KMS-11 (cell line): ENCODE measurements around the gene PRKCZ.

Source experiments
- H2AFZ ChIP-seq: fragments of 200-600 bp; sonication (generic); 2 replicates; pipeline ENCODE4 v1.6.1; 2016; ENCODE audit warnings: antibody characterized with exemption, mixed run types, low read depth
- H3K27ac ChIP-seq: fragments of 200-600 bp; sonication (generic); 2 replicates; pipeline ENCODE4 v1.6.1; 2016; ENCODE audit warnings: mild to moderate bottlenecking, mixed run types
- H3K27me3 ChIP-seq: fragments of 200-600 bp; sonication (generic); 2 replicates; pipeline ENCODE4 v1.6.1; 2017; ENCODE audit warnings: mild to moderate bottlenecking, low read depth, mixed run types, moderate library complexity; ENCODE audit not compliant: insufficient read depth
- H3K36me3 ChIP-seq: fragments of 200-600 bp; sonication (generic); 2 replicates; pipeline ENCODE4 v1.6.1; 2017; ENCODE audit warnings: mild to moderate bottlenecking, mixed run types; ENCODE audit not compliant: insufficient read depth
- H3K4me1 ChIP-seq: fragments of 200-600 bp; sonication (generic); 2 replicates; pipeline ENCODE4 v1.6.1; 2016; ENCODE audit warnings: mild to moderate bottlenecking, low read depth, mixed run types; ENCODE audit not compliant: poor library complexity, severe bottlenecking
- H3K4me2 ChIP-seq: fragments of 200-600 bp; sonication (generic); 2 replicates; pipeline ENCODE4 v1.7.0; 2016; ENCODE audit warnings: mild to moderate bottlenecking, mixed run types
- H3K4me3 ChIP-seq: fragments of 200-600 bp; sonication (generic); IDR thresholded peaks from 2 replicates; pipeline ENCODE4 v1.6.1; 2017; ENCODE audit warnings: low read depth, low read length, mixed read lengths; ENCODE audit not compliant: insufficient read depth
- H3K79me2 ChIP-seq: fragments of 200-600 bp; sonication (generic); 2 replicates; pipeline ENCODE4 v1.6.1; 2016; ENCODE audit warnings: low read depth, mixed run types; ENCODE audit not compliant: insufficient read depth
- H3K9ac ChIP-seq: fragments of 200-600 bp; sonication (generic); 2 replicates; pipeline ENCODE4 v1.6.1; 2016; ENCODE audit warnings: mild to moderate bottlenecking, mixed run types
- H4K20me1 ChIP-seq: fragments of 200-600 bp; sonication (generic); 2 replicates; pipeline ENCODE4 v1.6.1; 2016; ENCODE audit warnings: mild to moderate bottlenecking, mixed run types; ENCODE audit not compliant: insufficient read depth
- TF ChIP-seq, protein P1 (sequence below): fragments of 200-600 bp; sonication (generic); conservative IDR thresholded peaks from 2 replicates; pipeline ENCODE4 v1.6.1; 2017; ENCODE audit warnings: low read depth, mild to moderate bottlenecking, antibody characterized with exemption, low read length, moderate library complexity, mixed read lengths

Gene PRKCZ

GRCh38 chr1:2106659-2107405 lies 56.6 kb downstream of the PRKCZ start:
- no peak overlapping the region for H3K9ac ChIP-seq
- no peaks in the 10 kb centered on the region for H3K4me1 ChIP-seq
- H3K36me3 ChIP-seq: no peaks in the 10 kb centered on the region
- H3K4me3 ChIP-seq: no peak overlapping the region
- H3K4me2 ChIP-seq: no peak overlapping the region
- TF ChIP-seq, protein P1, sequence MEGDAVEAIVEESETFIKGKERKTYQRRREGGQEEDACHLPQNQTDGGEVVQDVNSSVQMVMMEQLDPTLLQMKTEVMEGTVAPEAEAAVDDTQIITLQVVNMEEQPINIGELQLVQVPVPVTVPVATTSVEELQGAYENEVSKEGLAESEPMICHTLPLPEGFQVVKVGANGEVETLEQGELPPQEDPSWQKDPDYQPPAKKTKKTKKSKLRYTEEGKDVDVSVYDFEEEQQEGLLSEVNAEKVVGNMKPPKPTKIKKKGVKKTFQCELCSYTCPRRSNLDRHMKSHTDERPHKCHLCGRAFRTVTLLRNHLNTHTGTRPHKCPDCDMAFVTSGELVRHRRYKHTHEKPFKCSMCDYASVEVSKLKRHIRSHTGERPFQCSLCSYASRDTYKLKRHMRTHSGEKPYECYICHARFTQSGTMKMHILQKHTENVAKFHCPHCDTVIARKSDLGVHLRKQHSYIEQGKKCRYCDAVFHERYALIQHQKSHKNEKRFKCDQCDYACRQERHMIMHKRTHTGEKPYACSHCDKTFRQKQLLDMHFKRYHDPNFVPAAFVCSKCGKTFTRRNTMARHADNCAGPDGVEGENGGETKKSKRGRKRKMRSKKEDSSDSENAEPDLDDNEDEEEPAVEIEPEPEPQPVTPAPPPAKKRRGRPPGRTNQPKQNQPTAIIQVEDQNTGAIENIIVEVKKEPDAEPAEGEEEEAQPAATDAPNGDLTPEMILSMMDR: no peak
- no peak overlapping the region for H3K27ac ChIP-seq
- no peak overlapping the region for H2AFZ ChIP-seq
- no peaks in the 10 kb centered on the region for H3K79me2 ChIP-seq
- peaks cover 52% of the 10 kb centered on the region for H3K27me3 ChIP-seq
- no peaks in the 10 kb centered on the region for H4K20me1 ChIP-seq

- H3K4me3 ChIP-seq: no peak overlapping the region
- H3K79me2 ChIP-seq: no peaks in the 10 kb centered on the region
- H2AFZ ChIP-seq: no peak overlapping the region
- no peaks in the 10 kb centered on the region for H4K20me1 ChIP-seq
- H3K4me2 ChIP-seq: no peak overlapping the region
- H3K36me3 ChIP-seq: no peaks in the 10 kb centered on the region
- no peaks in the 10 kb centered on the region for H3K4me1 ChIP-seq
- H3K9ac ChIP-seq: no peak overlapping the region
- peaks cover 51% of the 10 kb centered on the region for H3K27me3 ChIP-seq
- H3K27ac ChIP-seq: no peak overlapping the region
- TF ChIP-seq, protein P1: no peak
Measured at GRCh38 chr1:2107586-2108212, 57.5 kb downstream of the PRKCZ start.

GRCh38 chr1:2108213-2108876 lies 58.1 kb downstream of the PRKCZ start:
- Histone ChIP-seq H3K79me2 (no peaks in the 10 kb centered on the region), H3K36me3 (no peaks in the 10 kb centered on the region), H3K27me3 (peaks cover 48% of the 10 kb centered on the region), H4K20me1 (no peaks in the 10 kb centered on the region), H3K4me2 (no peak overlapping the region), H3K27ac (no peak overlapping the region), H3K9ac (no peak overlapping the region), H3K4me1 (no peaks in the 10 kb centered on the region), H3K4me3 (no peak overlapping the region), H2AFZ (no peak overlapping the region)
- TF ChIP-seq, protein P1: no peak

DNA sequence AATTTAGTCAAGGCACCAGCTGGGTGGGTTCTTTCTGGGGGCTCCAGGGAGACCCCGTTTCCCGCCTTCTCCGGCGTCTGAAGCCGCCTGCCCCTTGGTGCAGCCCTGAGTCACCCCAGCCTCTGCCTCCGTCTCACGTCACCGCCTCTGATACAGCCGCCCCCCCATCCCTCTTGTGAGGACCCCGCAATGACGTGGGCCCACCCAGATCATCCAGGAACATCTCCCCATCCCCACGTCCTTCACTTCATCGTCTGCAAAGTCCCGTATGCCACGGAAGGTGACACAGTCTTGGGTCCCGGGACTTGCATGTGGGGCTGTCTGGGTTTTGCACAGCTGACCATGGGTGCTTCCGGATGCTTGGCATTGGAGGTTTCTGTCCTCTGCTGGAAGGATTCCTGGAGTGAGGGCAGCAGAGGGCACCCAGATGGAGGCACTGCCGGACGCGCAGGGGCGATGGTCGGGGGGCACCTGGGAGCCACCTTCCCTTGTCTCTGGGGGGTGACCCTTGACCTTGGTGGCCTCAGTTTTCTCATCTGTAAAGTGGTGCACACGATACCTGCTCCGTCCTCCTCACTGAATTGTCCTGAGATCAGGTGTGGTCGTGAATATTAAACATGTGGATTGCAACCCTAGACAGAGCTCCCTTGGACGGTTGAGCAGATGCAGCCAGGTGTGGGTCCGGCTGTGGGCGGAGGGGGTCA lies 58.8 kb downstream of the PRKCZ start:
- H3K4me3 ChIP-seq: no peak overlapping the region
- no peak overlapping the region for H3K4me2 ChIP-seq
- H3K4me1 ChIP-seq: no peaks in the 10 kb centered on the region
- H3K36me3 ChIP-seq: no peaks in the 10 kb centered on the region
- no peak overlapping the region for H3K9ac ChIP-seq
- TF ChIP-seq, protein P1: no peak
- H3K79me2 ChIP-seq: no peaks in the 10 kb centered on the region
- no peak overlapping the region for H2AFZ ChIP-seq
- H4K20me1 ChIP-seq: no peaks in the 10 kb centered on the region
- H3K27me3 ChIP-seq: peaks cover 49% of the 10 kb centered on the region
- no peak overlapping the region for H3K27ac ChIP-seq
